Calu3 (cell line): ENCODE measurements around the gene DOCK9. TPM values are rescaled to one million over a fixed set of nuclear protein-coding genes. Genes with fewer than 3 reads are reported as not detected.

Experiments used
- BruUV-seq: library from RNA; stranded (reverse); fragments of 400-500 nt; replicated peaks from 2 replicates; lab custom pipeline; 2021; lab: Mats Ljungman, UMichigan
- CTCF ChIA-PET: fragments of 300-600 bp; sonication (Branson Sonifier 250); formaldehyde crosslinking; loops from one replicate; lab custom pipeline; 2022; ENCODE audit warnings: antibody characterized with exemption; lab: Charles Lee
- DNase-seq: peaks from one replicate; pipeline ENCODE4 v3.0.0; 2022
- H3K27ac Mint-ChIP-seq: one replicate; pipeline ENCODE4 v1.8.0; 2022; ENCODE audit warnings: mixed read lengths; ENCODE audit not compliant: unreplicated experiment
- H3K27me3 Mint-ChIP-seq: one replicate; pipeline ENCODE4 v1.8.0; 2022; ENCODE audit warnings: mixed read lengths; ENCODE audit not compliant: unreplicated experiment
- H3K36me3 Mint-ChIP-seq: one replicate; pipeline ENCODE4 v1.8.0; 2022; ENCODE audit warnings: mild to moderate bottlenecking, moderate library complexity, mixed read lengths; ENCODE audit not compliant: insufficient read depth, unreplicated experiment
- H3K4me1 Mint-ChIP-seq: one replicate; pipeline ENCODE4 v1.8.0; 2022; ENCODE audit warnings: mild to moderate bottlenecking, low read depth, mixed read lengths; ENCODE audit not compliant: unreplicated experiment
- H3K4me3 Mint-ChIP-seq: one replicate; pipeline ENCODE4 v1.8.0; 2022; ENCODE audit warnings: mild to moderate bottlenecking, low read depth, moderate library complexity, mixed read lengths; ENCODE audit not compliant: unreplicated experiment
- H3K9me3 Mint-ChIP-seq: one replicate; pipeline ENCODE4 v1.8.0; 2022; ENCODE audit warnings: low read depth, mixed read lengths; ENCODE audit not compliant: unreplicated experiment
- CTCF ChIP-seq: fragments of 200-600 bp; IDR thresholded peaks from one replicate; pipeline ENCODE4 v1.8.0; 2022; ENCODE audit warnings: antibody characterized with exemption; ENCODE audit not compliant: unreplicated experiment
- intact Hi-C: fragments of 100-400 bp; cut with micrococcal nuclease; formaldehyde crosslinking; loops from one replicate; pipeline ENCODE4 v1.10.0; 2022; ENCODE audit not compliant: unreplicated experiment
- total RNA-seq: library from RNA; stranded (reverse); gene quantifications from 2 replicates; pipeline ENCODE4 v1.2.3, GENCODE V29; 2022

DOCK9 gene
- total RNA-seq, 1 experiment from 2014 or later = 26.2 TPM

- DNase-seq = no peak
- Mint-ChIP-seq H3K27ac (no peak overlapping the region), H3K27me3 (no peaks in the 10 kb centered on the region), H3K4me3 (no peak overlapping the region), H3K36me3 (peaks cover 6% of the 10 kb centered on the region), H3K9me3 (no peaks in the 10 kb centered on the region), H3K4me1 (no peaks in the 10 kb centered on the region)
- no TSS peak for BruUV-seq
- no peak for TF ChIP-seq CTCF
- CTCF ChIA-PET = no interaction called here
- intact Hi-C loops = loop anchor here (10.0 kb wide), 1 partner anchor 1003 kb away; no protein-coding TSS in a partner anchor
Observed at GRCh38 chr13:98847780-98848179, 130.1 kb downstream of the DOCK9 start.

GRCh38 chr13:98846986-98847385, 130.9 kb downstream of the DOCK9 start:
- no TSS peak for BruUV-seq
- Mint-ChIP-seq H3K4me3 (no peak overlapping the region), H3K36me3 (peaks cover 6% of the 10 kb centered on the region), H3K9me3 (no peaks in the 10 kb centered on the region), H3K4me1 (no peaks in the 10 kb centered on the region), H3K27me3 (no peaks in the 10 kb centered on the region), H3K27ac (no peak overlapping the region)
- CTCF ChIA-PET = no interaction called here
- DNase-seq = no peak
- TF ChIP-seq CTCF = no peak
- intact Hi-C loops = loop anchor here (10.0 kb wide), 1 partner anchor 1002 kb away; no protein-coding TSS in a partner anchor

- Mint-ChIP-seq H3K36me3 (peaks cover 5% of the 10 kb centered on the region), H3K4me1 (no peaks in the 10 kb centered on the region), H3K9me3 (no peaks in the 10 kb centered on the region), H3K27ac (no peak overlapping the region), H3K27me3 (no peaks in the 10 kb centered on the region), H3K4me3 (no peak overlapping the region)
- CTCF ChIA-PET = no interaction called here
- no peak for DNase-seq
- BruUV-seq = no TSS peak
- intact Hi-C loops = loop anchor here (10.0 kb wide), 1 partner anchor 1002 kb away; no protein-coding TSS in a partner anchor
- no peak for TF ChIP-seq CTCF
Observed at GRCh38 chr13:98846521-98846920, 131.3 kb downstream of the DOCK9 start.

GRCh38 chr13:98845742-98846141, 132.1 kb downstream of the DOCK9 start:
- CTCF ChIA-PET = no interaction called here

More at GRCh38 chr13:98845742-98846141, 132.1 kb downstream of the DOCK9 start:
- no peaks in the 10 kb centered on the region for H3K36me3 Mint-ChIP-seq
- no peak for DNase-seq
- no peak for TF ChIP-seq CTCF
- H3K4me3 Mint-ChIP-seq = no peak overlapping the region
- no peaks in the 10 kb centered on the region for H3K27me3 Mint-ChIP-seq
- intact Hi-C loops = loop anchor here (10.0 kb wide), 1 partner anchor 1001 kb away; no protein-coding TSS in a partner anchor
- no peaks in the 10 kb centered on the region for H3K4me1 Mint-ChIP-seq
- H3K27ac Mint-ChIP-seq = no peak overlapping the region
- H3K9me3 Mint-ChIP-seq = no peaks in the 10 kb centered on the region
- no TSS peak for BruUV-seq
